Stimulated activated CD8-positive, alpha-beta memory T cell treated with anti-CD3 and anti-CD28 coated beads, Interleukin-12 subunit alpha, Interleukin-12 subunit beta, amount 100 ng/mL, for 4 hours (primary cell): ENCODE results near the gene GPR15.
"Not testable (repeated sequence)": the region's sequence is repeated elsewhere in the genome, so short reads cannot be mapped to it uniquely, and the experiment has no call there.

Source experiments
- DNase-seq: peaks from one replicate; pipeline ENCODE4 v3.0.0-alpha.2; 2020; ENCODE audit warnings: low read depth

Gene GPR15

DNA sequence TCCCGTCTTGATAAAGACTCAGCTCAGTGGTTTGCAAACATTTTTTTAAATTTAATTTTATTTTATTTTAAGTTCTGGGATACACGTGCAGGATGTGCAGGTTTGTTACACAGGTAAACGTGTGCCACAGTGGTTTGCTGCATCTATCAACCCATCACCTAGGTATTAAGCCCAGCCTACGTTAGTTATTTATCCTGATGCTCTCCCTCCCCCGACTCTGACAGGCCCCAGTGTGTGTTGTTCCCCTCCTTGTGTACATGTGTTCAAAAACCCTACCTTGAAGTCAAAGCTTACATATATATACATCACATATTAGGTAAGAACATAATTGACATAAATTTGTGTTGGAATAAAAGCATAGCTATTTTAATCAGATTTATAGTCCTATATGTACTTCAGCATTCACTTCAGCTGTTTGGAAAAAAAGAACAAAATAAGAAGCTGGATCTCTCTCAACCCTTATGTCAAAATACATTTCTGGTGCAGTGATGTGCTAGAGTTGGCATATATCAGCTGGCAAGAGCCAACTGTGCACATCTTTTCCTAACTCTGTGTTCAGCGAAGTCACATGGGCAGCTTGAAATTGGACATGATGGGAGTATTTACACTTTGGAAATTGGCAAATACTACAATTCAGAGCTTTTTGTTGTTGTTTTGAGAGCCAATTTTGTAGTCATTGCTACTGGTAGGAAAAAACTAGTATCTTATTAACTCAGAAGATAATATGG lies 26.5 kb downstream of the GPR15 start:
- no peak for DNase-seq

GRCh38 chr3:98559769-98560168 lies 28.0 kb downstream of the GPR15 start:
- not testable (repeated sequence) for DNase-seq

GRCh38 chr3:98560911-98561310 lies 29.1 kb downstream of the GPR15 start:
- no peak for DNase-seq

GRCh38 chr3:98561727-98562521 lies 30.1 kb downstream of the GPR15 start:
- DNase-seq = no peak

GRCh38 chr3:98563661-98564281 lies 32.0 kb downstream of the GPR15 start:
- no peak for DNase-seq

DNA sequence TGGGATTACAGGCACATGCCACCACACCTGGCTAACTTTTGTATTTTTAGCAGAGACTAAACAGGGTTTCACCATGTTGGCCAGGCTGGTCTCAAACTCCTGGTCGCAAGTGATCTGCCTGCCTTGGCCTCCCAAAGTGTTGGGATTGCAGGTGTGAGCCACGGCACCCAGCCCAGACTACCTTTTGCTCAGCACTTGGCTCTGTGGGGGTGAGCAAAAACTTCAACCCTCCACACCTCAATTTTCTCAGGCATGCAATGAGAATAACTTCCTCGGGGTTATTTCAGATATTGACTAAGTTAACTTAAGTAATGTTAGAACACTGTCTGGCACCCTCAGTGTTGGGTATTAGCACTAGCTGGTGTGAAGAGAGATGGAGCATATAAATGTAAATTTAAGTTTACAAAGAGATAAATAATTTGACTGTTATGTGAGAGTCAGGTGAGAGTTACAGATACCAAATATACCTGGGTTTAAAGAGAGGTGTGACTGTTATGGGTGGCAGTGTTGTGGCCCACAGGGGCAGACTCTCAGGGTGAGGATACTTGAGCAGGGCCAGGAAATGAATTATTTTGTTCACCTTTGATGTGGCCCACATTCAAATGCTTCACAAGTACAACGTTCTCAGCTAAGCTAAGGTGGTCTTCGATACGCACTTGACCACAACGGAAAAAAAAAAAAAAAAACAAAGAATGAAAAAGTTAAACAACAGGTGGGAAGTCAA lies 32.7 kb downstream of the GPR15 start:
- no peak for DNase-seq

- DNase-seq = no peak
Measured at GRCh38 chr3:98565237-98565643, 33.5 kb downstream of the GPR15 start.

- DNase-seq = no peak
Measured at GRCh38 chr3:98565843-98566242, 34.1 kb downstream of the GPR15 start.

DNA sequence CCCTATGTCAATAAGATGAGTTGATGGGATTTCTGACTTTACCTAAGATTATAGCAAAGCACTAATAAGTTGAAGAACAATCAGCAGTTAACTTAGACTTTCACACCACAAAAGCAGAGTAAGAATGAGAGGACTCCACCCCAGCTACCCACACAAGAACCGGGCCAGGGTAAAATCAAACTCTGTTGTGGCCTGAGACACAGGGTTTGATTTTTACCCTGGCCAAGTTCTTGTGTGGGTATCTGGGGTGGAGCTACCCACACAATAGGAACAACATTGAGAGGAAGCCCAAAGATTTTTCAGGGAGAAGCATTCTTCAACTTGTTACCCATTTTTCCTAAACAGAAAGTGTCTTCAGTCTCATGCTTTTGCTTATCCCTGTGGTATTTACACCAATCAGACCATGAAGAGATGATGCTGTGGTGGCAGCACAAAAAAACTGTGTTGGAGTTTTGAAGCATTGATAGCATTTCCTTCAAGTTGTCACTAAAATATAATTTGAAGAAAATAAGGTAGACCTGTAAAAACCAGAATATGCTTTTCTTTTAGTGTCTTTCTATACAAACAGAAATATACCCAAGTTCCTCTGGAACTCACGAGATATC lies 36.0 kb downstream of the GPR15 start:
- DNase-seq = no peak

- no peak for DNase-seq
Measured at GRCh38 chr3:98568402-98568801, 36.6 kb downstream of the GPR15 start.

DNA sequence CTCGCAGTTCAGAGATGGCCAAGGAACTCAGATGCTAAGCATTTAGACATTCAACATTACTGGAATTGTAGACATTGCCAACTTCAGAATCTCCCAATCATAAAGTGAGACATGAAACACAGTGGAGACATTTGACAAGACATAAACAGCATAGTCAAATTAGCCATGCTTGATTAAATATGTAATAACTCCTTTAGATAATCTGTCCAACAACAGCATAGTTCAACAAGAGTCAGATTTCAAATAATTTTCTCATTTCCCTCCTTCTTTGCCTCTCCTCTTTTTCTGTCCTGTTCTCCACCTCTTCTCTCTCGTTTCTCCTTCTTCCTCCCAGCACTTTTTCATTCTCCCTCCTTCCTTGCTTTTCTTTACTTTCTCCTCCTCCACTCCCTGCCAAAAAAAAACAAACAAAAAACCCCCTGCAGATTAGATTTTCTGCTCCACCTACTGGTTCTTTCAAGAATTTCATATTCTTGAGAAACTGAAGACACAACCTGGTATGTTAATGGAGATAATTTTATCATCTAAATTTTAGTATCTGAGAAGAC lies 41.5 kb downstream of the GPR15 start:
- DNase-seq = no peak

GRCh38 chr3:98574132-98574531 lies 42.4 kb downstream of the GPR15 start:
- no peak for DNase-seq

- no peak for DNase-seq
Measured at GRCh38 chr3:98577178-98577895, 45.6 kb downstream of the GPR15 start.

DNA sequence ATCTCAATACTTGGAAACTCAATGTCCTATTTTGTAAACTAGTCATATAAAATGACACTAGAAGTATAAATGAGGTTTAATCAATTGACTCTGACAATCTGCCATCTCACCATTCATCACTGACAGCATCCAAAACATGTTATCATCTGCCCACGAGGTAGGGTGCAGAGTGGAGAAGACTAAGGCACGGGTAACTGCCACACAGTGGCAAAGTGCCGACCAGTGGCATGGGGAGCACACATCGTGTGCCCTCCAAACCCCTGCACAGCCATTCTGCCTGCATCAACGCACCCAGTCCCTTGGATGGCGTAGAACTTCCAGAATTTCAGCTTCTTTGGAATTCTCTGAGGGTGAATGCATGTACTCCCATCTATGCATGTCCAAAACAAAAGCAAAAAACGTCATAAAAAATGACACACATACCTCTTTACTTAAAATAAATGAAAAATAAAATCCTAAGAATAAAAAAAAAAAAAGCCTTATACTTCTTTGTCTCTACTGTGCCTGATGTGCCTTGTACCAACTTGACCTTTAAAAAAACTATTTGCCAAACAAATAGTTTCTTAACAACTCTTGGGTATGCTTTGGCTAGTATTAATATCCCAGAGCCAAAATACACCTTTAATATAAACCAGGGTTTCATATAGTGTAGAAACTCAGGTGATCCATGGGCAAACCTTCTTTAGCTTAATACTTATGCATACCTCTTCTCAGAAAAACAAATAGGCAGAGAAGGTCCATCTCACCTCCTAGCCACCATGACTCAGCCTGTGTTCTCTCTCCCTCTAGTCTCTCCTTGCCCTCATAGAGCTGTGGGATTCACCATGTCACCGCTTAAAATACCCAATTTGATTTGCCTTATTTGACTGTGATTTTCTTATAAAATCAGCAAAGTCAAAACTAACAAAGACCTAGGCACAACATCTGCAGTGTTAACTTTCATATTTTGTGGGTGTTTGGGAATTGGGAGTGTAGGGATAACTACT lies 48.9 kb downstream of the GPR15 start:
- DNase-seq = no peak

DNA sequence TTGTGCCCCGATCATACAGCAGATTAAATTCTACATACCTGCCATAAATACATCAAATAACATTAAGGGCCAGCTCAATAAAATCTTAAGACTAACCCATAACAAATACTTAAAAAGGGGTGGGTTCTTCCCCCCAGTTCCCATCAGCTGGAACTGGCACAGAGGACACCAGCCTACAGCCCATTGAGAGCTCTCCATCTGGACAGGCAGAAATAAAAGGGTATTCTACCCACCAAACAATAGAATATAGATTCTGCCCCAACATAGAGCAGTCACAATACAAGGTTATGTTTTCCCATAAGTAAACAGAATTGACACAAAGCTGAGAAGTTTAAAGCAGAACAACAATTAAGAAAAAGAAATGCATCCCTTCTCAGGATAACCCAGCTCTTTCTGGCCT lies 49.7 kb downstream of the GPR15 start:
- no peak for DNase-seq

GRCh38 chr3:98582042-98582441 lies 50.3 kb downstream of the GPR15 start:
- DNase-seq = no peak

- no peak for DNase-seq
Measured at GRCh38 chr3:98583766-98584165, 52.0 kb downstream of the GPR15 start.
